ENCODE results near the gene SLC6A17.

The SLC6A17 gene

GRCh38 chr1:110135666-110136065 lies 14.6 kb upstream of the SLC6A17 start:
- DNase-seq: no peak

- DNase-seq: peak in 1 of 2 donors; percentile 37
These were observed 13.4 kb upstream of the SLC6A17 start for GRCh38 chr1:110136911-110137310.

GRCh38 chr1:110138956-110139355 lies 11.3 kb upstream of the SLC6A17 start:
- DNase-seq: no peak

GRCh38 chr1:110144366-110144765 lies 5.9 kb upstream of the SLC6A17 start:
- no peak for DNase-seq

GRCh38 chr1:110148961-110149360 lies 1.3 kb upstream of the SLC6A17 start:
- no peak for DNase-seq

GRCh38 chr1:110151175-110151669 lies 928 bp downstream of the SLC6A17 start:
- DNase-seq: no peak

GRCh38 chr1:110152133-110152785 lies 2.0 kb downstream of the SLC6A17 start:
- no peak for DNase-seq

GRCh38 chr1:110153407-110153950 lies 3.2 kb downstream of the SLC6A17 start:
- DNase-seq: no peak

- no peak for DNase-seq
These were observed 5.7 kb downstream of the SLC6A17 start for GRCh38 chr1:110155878-110156522.

- no peak for DNase-seq
These were observed 8.0 kb downstream of the SLC6A17 start for GRCh38 chr1:110158261-110158660.

GRCh38 chr1:110159168-110159567 lies 8.9 kb downstream of the SLC6A17 start:
- no peak for DNase-seq

GRCh38 chr1:110160538-110161100 lies 10.3 kb downstream of the SLC6A17 start:
- no peak for DNase-seq

- no peak for DNase-seq
These were observed 10.9 kb downstream of the SLC6A17 start for GRCh38 chr1:110161165-110161564.

GRCh38 chr1:110161849-110162248 lies 11.6 kb downstream of the SLC6A17 start:
- DNase-seq: peak in 1 of 2 donors; percentile 22

GRCh38 chr1:110163591-110163990 lies 13.3 kb downstream of the SLC6A17 start:
- DNase-seq: no peak

- DNase-seq: no peak
These were observed 14.5 kb downstream of the SLC6A17 start for GRCh38 chr1:110164725-110165350.

GRCh38 chr1:110165761-110166231 lies 15.5 kb downstream of the SLC6A17 start:
- DNase-seq: no peak

- no peak for DNase-seq
These were observed 16.6 kb downstream of the SLC6A17 start for GRCh38 chr1:110166861-110167260.

GRCh38 chr1:110170766-110171733 lies 20.8 kb downstream of the SLC6A17 start:
- no peak for DNase-seq

- no peak for DNase-seq
These were observed 21.7 kb downstream of the SLC6A17 start for GRCh38 chr1:110172001-110172400.

- no peak for DNase-seq
These were observed 23.3 kb downstream of the SLC6A17 start for GRCh38 chr1:110173466-110174105.

Measured in hippocampal formation (tissue), 2 donors.